ENCODE measurements around the gene CTR9.

CTR9 gene

DNA sequence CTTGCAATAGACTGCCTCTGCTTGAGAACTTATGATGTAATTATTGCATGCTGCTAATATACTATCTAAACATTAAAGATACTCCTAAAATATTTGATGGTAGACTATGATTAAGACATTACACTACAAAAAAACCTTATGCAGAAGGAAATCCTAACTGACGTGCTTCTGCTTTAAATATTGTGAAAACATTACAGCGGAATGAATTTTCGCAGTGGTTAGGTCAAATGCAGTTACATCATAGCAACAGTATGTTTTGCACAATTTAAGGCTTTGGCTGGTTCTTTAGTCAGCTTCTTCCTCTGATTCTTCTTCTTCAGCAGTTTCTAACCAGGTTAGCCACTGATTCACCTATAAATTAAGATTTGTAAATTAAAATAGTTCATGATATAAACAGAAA lies 46.5 kb downstream of the CTR9 start:
- H3K27ac ChIP-seq: no peak overlapping the region
- H3K36me3 ChIP-seq (ENCODE audit: insufficient read depth): peaks cover 41% of the 10 kb centered on the region; the same call in 1 of the 2 replicates
- H3K4me3 ChIP-seq (IDR thresholded peaks at IDR 0.05; ENCODE audit: insufficient read depth, low read depth, low read length): no peak overlapping the region
- no peak overlapping the region for H3K9ac ChIP-seq
- H2AFZ ChIP-seq (ENCODE audit: low read depth): no peak overlapping the region
- TF ChIP-seq, protein P1, sequence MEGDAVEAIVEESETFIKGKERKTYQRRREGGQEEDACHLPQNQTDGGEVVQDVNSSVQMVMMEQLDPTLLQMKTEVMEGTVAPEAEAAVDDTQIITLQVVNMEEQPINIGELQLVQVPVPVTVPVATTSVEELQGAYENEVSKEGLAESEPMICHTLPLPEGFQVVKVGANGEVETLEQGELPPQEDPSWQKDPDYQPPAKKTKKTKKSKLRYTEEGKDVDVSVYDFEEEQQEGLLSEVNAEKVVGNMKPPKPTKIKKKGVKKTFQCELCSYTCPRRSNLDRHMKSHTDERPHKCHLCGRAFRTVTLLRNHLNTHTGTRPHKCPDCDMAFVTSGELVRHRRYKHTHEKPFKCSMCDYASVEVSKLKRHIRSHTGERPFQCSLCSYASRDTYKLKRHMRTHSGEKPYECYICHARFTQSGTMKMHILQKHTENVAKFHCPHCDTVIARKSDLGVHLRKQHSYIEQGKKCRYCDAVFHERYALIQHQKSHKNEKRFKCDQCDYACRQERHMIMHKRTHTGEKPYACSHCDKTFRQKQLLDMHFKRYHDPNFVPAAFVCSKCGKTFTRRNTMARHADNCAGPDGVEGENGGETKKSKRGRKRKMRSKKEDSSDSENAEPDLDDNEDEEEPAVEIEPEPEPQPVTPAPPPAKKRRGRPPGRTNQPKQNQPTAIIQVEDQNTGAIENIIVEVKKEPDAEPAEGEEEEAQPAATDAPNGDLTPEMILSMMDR (conservative IDR thresholded peaks at IDR 0.05; ENCODE audit: low read depth, low read length): no peak
- H4K20me1 ChIP-seq (ENCODE audit: insufficient read depth): no peaks in the 10 kb centered on the region
- peaks cover 5% of the 10 kb centered on the region for H3K4me1 ChIP-seq (ENCODE audit: low read depth, poor library complexity, severe bottlenecking)
- no peaks in the 10 kb centered on the region for H3K79me2 ChIP-seq (ENCODE audit: insufficient read depth, low read depth)
- no peaks in the 10 kb centered on the region for H3K27me3 ChIP-seq (ENCODE audit: insufficient read depth, low read depth)
- no peak overlapping the region for H3K4me2 ChIP-seq

DNA sequence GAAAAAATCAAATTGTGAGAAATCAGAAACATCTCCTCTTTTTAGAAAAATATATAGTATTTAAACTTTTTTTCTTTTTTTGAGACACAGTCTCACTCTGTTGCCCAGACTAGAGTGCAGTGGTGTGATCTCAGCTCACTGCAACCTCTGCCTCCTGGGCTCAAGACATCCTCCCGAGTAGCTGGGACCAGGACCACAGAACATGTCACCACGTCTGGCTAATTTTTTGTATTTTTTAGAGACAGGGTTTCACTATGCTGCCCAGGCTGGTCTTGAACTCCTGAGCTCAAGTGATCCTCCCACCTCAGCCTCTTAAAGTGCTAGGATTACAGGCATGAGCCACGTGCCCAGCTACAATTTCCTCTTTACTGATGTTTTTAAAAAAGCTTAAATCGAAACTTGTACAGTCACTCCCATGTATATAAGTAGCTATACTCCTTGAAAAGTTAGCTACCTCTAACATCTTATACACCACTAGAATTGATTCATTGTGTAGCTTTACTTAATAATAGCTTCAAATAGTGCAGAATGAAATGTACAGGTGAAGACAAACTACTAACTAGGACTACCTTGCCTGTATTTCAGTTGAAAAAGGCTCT lies 47.4 kb downstream of the CTR9 start:
- H2AFZ ChIP-seq (ENCODE audit: low read depth): no peak overlapping the region
- H3K27me3 ChIP-seq (ENCODE audit: insufficient read depth, low read depth): no peaks in the 10 kb centered on the region
- H3K27ac ChIP-seq: no peak overlapping the region
- H3K4me1 ChIP-seq (ENCODE audit: low read depth, poor library complexity, severe bottlenecking): peaks cover under 1% of the 10 kb centered on the region
- H3K9ac ChIP-seq: no peak overlapping the region
- peaks cover 50% of the 10 kb centered on the region for H3K36me3 ChIP-seq (ENCODE audit: insufficient read depth)
- H3K79me2 ChIP-seq (ENCODE audit: insufficient read depth, low read depth): 0 out of 2 replicates have a peak, but pooled peaks cover 4% of the 10 kb centered on the region
- no peak overlapping the region for H3K4me3 ChIP-seq (IDR thresholded peaks at IDR 0.05; ENCODE audit: insufficient read depth, low read depth, low read length)
- TF ChIP-seq, protein P1 (conservative IDR thresholded peaks at IDR 0.05; ENCODE audit: low read depth, low read length): no peak
- no peaks in the 10 kb centered on the region for H4K20me1 ChIP-seq (ENCODE audit: insufficient read depth)
- H3K4me2 ChIP-seq: no peak overlapping the region

DNA sequence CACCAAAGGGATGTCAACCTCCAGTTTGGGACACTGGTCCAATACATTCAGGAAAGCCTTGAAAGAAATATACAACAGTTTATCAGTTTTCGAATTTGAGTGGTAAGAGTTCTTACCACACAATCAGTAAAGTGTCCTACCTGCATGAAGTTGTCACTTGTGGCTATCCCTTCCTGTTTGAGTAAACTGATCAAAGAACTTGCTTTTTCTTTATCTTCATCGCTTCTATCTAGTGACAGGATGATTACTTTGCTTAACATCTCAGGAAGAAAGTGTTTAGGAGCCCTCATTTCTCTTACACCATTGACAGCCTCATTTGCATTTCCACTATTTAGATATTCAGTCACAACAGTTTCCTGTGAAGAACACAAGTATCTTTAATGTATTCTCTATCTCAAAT lies 49.2 kb downstream of the CTR9 start:
- no peak overlapping the region for H3K9ac ChIP-seq
- peaks cover 20% of the 10 kb centered on the region for H3K79me2 ChIP-seq (ENCODE audit: insufficient read depth, low read depth)
- no peaks in the 10 kb centered on the region for H3K27me3 ChIP-seq (ENCODE audit: insufficient read depth, low read depth)
- no peak overlapping the region for H3K27ac ChIP-seq
- no peak overlapping the region for H3K4me2 ChIP-seq
- no peak overlapping the region for H2AFZ ChIP-seq (ENCODE audit: low read depth)
- H3K4me1 ChIP-seq (ENCODE audit: low read depth, poor library complexity, severe bottlenecking): peaks cover 5% of the 10 kb centered on the region
- peaks cover 67% of the 10 kb centered on the region for H3K36me3 ChIP-seq (ENCODE audit: insufficient read depth)
- no peaks in the 10 kb centered on the region for H4K20me1 ChIP-seq (ENCODE audit: insufficient read depth)
- TF ChIP-seq, protein P1 (conservative IDR thresholded peaks at IDR 0.05; ENCODE audit: low read depth, low read length): no peak
- H3K4me3 ChIP-seq (IDR thresholded peaks at IDR 0.05; ENCODE audit: insufficient read depth, low read depth, low read length): no peak overlapping the region

DNA sequence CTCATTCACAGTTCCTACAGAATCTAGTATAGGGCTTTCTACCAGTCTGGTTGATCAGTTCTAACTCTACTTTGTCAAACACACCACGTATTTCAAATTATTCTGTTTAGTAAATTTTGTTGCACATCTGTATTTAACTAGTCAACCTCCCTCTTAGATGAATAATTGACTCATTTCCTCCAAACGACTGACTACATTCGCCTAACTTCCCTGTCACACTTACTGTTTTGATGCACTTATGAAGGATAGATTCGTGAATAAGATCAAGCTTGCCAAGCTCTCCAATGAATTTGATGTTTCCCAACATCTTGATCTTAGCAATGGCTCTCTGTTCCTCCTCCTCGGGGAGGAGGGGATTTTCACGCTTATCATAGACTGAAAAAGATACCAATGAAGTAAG lies 52.6 kb downstream of the CTR9 start:
- peaks cover 74% of the 10 kb centered on the region for H3K36me3 ChIP-seq (ENCODE audit: insufficient read depth)
- H3K9ac ChIP-seq: no peak overlapping the region
- peaks cover 21% of the 10 kb centered on the region for H3K4me1 ChIP-seq (ENCODE audit: low read depth, poor library complexity, severe bottlenecking)
- H4K20me1 ChIP-seq (ENCODE audit: insufficient read depth): peaks cover 3% of the 10 kb centered on the region; the same call in 1 of the 2 replicates
- H2AFZ ChIP-seq (ENCODE audit: low read depth): no peak overlapping the region
- H3K27ac ChIP-seq: no peak overlapping the region
- TF ChIP-seq, protein P1 (conservative IDR thresholded peaks at IDR 0.05; ENCODE audit: low read depth, low read length): no peak
- peaks cover 50% of the 10 kb centered on the region for H3K79me2 ChIP-seq (ENCODE audit: insufficient read depth, low read depth)
- no peaks in the 10 kb centered on the region for H3K27me3 ChIP-seq (ENCODE audit: insufficient read depth, low read depth)
- H3K4me2 ChIP-seq: no peak overlapping the region
- no peak overlapping the region for H3K4me3 ChIP-seq (IDR thresholded peaks at IDR 0.05; ENCODE audit: insufficient read depth, low read depth, low read length)
